Activated CD8-positive, alpha-beta memory T cell treated with anti-CD3 and anti-CD28 coated beads, Interleukin-2, amount 50 U/mL, for 48 hours (primary cell): ENCODE results near the gene GATM.

Source experiments
- DNase-seq: peaks from one replicate; pipeline ENCODE4 v3.0.0-alpha.2; 2020

Gene GATM

DNA sequence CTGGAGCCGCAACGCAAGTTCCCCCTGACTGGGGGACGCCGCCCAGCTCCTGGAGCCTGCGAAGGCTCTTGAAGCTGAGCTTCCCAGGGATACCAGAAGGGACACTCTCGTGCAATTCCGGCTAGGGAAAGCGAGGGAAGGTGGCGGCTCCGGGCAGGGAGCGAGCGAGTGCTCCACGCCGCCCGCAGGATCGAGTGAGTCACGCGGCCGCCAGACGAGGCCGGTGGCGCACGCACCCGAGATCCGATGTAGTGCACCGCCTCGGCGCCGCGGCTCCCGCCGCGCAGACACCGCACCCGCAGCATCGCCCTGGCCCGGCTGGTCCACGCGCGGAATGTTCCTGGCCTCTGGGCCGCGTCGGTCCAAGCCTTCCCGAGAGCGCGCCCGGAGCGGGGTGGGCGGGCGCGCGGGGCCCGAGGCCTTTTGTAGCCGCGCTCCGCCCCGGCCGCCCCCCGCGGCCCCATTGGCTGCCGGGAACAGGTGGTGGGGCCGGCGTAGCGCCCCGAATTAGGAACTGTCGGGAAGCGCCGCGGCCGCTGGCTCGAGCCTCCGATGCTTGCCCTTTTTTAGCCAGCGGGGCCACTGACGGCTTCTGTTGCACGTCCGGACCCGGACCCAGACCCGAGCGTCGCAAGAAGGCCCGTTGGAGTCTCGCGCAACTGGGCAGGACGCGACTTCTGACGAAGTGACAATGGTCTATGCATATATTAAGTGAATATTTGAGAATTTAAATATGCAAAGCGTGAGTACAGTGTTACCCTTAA is at the start of gene GATM:
GATM (minus strand) TSS at position 396 of the 764 bp plus-strand sequence; CDS start at position 305, 91 bp downstream.
- peak; percentile 74 for DNase-seq

DNA sequence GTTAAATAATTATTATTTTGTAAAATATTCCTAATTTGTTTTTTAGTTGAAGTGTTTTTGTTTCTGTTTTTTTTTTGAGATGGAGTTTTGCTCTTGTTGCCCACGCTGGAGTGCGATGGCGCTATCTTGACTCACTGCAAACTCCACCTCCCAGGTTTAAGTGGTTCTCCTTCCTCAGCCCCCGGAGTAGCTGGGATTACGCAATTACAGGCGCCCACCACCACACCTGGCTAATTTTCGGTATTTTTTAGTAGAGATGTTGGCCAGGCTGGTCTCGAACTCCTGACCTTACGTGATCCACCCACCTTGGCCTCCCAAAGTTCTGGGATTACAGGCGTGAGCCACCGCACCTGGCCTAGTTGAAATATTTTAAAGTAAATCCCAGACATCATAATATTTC is 48.7 kb upstream of the GATM start:
- no peak for DNase-seq

DNA sequence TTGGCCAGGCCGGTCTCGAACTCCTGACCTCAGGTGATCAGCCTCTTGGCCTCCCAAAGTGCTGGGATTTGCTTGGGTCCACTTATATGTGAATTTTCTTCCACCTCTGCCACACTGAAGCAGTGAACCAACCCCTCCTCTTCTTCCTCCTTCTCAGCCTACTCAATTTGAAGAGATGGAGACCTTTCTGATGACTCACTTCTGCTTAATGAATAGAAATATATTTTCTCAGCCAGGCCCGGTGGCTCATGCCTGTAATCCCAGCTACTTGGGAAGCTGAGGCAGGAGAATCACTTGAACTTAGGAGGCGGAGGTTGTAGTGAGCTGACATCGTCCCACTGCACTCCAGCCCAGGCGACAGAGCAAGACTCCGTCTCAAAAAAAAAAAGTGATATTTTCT is 46.8 kb upstream of the GATM start:
- DNase-seq: no peak

DNA sequence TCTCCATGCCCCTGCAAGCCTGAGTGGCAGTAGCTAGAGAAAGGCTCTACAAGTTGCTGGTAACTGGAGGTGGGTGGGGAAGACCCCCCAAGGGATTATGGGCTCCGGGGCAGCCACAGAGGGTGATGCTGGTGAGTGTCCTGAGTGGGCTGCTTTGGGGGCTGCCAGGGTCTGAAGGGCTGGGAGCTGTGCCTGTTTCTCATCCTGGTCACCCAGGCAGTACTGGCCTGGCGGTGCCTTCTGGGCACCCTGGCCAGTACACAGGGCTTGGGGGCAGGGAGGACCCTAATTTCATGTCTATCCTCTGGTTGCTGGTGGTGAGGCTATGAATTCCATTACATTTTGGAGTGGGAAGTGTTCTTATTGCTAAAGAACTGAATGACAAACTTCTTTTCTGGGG is 46.1 kb upstream of the GATM start:
- DNase-seq: no peak

- DNase-seq: no peak
These were observed 39.1 kb upstream of the GATM start for GRCh38 chr15:45417303-45417950.

DNA sequence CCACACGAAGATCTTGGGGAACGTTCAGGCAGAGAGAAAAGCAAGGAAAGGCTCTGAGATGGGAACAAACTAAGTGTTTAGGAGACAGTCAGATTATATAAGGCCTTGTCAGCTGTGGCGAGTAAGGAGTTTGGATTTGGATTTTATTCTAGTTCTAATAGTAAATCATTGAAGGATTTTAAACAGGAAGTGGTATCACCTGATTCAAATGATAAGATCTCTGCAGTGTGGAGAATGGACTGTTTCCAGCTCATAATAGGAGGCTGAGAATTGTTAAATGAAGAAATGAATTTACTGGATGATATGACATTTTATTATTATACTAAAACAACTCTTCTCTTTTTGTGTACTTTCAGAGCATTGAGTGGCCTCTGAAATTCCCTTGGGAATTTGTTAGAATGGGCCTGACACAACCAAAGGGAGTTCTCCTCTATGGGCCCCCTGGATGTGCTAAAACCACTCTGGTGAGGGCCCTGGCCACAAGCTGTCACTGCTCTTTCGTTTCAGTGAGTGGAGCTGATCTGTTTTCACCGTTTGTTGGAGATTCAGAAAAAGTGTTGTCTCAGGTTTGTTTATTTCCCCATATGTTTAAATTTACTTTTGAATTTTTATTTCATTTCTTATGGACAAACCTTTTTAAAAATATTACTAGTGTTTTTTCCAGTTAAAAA is 36.0 kb upstream of the GATM start:
- no peak for DNase-seq

DNA sequence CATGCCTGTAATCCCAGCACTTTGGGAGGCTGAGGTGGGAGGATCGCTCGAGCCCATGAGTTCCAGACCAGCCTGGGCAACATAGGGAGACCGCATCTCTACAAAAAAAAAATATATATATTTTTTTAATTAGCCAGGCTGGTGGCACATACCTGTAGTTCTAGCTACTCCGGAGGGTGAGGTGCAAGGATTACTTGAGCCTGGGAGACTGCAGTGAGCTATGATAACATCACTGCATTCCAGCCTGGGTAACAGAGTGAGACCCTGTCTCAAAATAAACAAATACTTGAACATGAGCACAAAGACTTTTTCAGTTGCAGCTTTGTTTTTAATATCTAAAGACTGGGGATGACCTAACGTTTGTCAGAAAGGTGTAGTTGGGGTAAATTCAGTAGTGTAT is 31.3 kb upstream of the GATM start:
- DNase-seq: no peak

DNA sequence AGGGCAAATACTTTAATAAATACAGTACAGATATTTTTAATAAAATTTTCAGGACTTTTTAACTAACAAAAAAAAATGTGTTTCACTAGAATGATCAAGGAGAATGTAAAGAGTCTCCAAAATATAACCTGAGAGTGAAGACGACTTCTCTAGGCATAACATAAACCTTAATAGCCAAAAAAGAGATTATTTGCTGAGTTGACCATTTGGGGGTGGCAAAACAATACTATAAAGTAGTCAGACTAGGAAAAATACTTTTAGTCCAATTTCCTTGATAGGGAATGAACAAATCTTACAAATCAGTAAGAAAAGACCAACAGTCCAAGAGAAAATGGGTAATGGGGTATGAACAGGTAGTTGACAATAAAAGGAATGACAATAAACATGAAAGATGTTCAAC is 29.4 kb upstream of the GATM start:
- DNase-seq: no peak

DNA sequence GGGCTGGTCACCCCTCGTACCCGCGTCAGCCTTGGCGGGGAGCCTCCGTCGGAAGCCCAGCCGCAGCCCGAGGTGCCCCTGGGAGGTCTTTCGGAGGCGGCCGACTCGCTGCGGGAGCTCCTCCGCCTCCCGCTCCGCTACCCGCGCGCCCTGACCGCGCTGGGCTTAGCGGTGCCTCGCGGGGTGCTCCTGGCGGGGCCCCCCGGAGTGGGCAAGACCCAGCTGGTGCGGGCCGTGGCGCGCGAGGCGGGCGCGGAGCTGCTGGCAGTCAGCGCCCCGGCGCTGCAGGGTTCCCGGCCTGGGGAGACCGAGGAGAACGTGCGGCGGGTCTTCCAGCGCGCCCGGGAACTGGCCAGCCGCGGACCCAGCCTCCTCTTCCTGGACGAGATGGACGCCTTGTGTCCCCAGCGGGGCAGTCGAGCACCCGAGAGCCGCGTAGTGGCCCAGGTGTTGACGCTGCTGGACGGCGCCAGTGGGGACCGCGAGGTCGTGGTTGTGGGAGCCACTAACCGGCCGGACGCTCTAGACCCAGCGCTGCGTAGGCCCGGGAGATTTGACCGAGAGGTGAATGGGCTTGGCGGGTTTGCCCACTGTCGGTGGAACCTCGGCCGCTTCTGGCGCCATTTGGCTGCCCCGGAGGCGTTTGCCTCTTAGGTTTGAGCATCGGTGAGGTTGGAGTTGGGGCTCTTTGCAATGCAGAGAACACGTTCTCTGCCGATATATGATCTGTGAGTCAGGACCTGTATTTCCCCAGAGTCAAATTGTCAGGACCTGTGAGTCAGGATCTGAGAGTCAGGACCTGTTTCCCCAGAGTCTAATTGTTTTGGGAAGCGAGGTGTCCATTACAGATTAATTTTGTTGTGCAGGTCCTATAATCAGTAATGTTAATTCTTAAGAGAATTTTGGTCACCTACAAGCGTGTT is 24.9 kb upstream of the GATM start:
- peak; percentile 75 for DNase-seq

GRCh38 chr15:45402162-45402954 is 24.0 kb upstream of the GATM start:
- peak; percentile 96 for DNase-seq

DNA sequence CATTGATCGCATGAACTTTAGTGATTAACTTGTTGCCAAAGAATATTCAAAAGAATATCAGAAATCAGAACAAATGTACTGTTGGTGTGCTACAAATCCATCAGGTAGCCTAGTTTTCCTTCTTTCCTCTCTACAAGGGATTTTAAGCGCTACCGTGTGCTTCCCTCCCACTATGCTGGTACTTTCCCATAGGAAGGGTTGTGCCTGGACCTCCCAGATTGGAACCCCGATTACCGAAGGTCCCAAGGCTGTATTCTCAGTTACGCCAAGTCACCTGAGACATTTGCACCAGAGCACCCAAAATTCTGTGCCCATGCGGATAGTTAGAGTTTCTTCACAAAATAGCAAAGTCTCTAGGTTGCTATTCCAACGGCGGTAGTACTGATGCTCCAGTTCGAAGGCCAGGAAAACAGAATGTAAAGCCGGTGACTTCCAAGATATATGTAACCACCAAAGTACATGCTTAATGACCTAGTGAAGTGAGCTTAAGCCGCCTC is 23.4 kb upstream of the GATM start:
- no peak for DNase-seq

- DNase-seq: no peak
These were observed 21.3 kb upstream of the GATM start for GRCh38 chr15:45399381-45400212.

DNA sequence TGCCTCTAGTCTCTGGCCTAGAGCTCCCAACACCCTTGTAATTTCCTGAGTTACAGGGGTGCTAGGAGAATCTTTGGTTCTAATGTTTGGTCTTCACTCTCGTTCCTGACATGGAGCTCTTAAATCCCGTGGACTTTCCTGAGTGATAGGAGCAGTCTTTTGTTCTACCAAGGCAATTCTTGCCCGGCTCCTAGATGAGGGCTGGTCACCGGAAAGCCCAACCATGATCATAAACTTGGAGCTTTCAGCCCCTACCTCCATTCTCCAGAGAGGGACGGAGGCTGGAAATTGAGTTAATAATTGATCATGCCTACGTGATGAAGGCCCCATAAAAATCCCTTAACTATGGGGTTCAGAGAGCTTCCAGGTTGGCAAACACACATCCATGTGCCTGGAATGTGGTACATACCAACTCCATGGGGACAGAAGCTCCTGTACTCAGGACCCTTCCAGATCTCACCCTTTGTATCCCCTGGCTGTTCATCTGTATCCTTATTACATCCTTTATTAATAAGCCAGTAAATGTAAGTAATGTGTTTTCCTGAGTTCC is 18.8 kb upstream of the GATM start:
- DNase-seq: no peak

DNA sequence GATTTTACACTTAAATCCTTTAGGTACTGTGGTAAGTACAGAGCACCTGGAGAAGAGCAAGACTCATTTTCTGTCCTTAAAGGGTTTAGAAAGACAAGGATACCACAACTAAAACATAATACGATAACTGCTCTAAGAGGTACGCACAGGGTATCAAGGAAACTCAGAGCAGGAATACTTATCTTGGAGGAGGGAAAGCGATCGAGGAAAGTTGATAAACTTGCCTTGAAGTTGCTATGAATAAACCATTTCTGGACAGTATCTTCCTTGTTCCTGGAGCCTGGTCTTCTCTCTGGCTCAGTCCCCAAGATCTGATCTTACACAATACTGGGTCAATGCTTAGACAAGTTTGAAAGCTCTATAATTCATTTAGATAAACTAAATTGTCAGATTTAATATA is 17.6 kb upstream of the GATM start:
- DNase-seq: no peak

DNA sequence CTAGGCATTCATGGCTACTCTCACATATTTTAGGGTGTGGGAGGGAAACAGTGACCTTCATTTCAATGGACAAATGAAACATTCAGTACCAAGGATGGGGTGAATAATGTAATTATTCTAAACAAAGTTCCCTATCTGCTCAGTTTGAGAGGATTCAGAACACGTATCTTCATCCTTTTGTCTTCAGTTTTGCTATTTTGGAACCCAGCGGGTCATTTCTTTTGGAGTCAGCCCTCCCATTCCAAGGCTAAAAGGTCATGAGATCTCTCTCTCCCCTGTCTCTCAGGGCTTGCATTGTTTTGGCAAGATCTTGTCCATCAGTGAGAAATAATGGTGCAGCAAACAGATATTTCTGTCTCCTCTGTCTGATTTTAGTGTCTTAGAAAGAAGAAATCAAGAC is 16.3 kb upstream of the GATM start:
- no peak for DNase-seq

GRCh38 chr15:45393851-45394250 is 15.5 kb upstream of the GATM start:
- DNase-seq: no peak

- DNase-seq: no peak
These were observed 14.2 kb upstream of the GATM start for GRCh38 chr15:45392584-45392855.

- DNase-seq: no peak
These were observed 13.6 kb upstream of the GATM start for GRCh38 chr15:45391746-45392583.

GRCh38 chr15:45389351-45389750 is 11.0 kb upstream of the GATM start:
- DNase-seq: no peak
